ENCODE results near the gene MFAP5.
"Not testable (repeated sequence)": the region's sequence is repeated elsewhere in the genome, so short reads cannot be mapped to it uniquely, and the experiment has no call there.

MFAP5 gene

DNA sequence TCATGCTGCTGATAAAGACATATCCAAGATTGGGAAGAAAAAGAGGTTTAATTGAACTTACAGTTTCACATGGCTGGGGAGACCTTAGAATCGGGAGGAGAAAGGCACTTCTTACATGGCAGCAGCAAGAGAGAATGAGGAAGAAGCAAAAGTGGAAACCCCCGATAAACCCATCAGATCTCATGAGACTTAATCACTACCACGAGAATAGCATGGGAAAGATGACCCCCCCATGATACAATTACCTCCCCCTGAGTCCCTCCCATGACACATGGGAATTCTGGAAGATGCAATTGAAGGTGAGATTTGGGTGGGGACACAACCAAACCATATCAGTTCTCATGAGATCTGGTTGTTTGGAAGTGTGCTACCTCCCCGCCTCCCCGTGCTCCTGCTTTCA is 9.8 kb upstream of the MFAP5 start:
- no peak for DNase-seq

DNA sequence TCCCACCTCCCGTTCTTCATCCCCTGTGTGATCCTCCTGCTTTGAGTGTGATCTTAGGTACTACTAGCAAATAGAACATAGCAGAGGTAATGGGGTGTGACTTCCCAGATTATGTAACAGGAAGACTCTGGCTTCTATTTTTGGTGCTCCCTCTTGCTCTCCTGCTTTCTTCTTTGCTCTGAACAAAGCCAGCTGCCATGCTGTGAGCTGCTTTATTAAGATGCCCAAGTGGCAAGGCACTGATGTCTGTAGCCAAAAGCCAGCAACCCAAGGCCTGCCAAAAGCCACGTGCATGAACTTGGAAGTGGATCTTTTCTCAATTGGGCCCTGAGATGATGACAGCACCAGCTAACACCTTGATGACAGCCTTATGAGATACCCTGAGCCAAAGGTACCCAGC is 5.8 kb upstream of the MFAP5 start:
- no peak for DNase-seq

- DNase-seq, result no peak
Measured at GRCh38 chr12:8667270-8667669, 4.6 kb upstream of the MFAP5 start.

GRCh38 chr12:8665759-8666158 is 3.1 kb upstream of the MFAP5 start:
- DNase-seq, result no peak

GRCh38 chr12:8664228-8664913 is 1.7 kb upstream of the MFAP5 start:
- no peak for DNase-seq

DNA sequence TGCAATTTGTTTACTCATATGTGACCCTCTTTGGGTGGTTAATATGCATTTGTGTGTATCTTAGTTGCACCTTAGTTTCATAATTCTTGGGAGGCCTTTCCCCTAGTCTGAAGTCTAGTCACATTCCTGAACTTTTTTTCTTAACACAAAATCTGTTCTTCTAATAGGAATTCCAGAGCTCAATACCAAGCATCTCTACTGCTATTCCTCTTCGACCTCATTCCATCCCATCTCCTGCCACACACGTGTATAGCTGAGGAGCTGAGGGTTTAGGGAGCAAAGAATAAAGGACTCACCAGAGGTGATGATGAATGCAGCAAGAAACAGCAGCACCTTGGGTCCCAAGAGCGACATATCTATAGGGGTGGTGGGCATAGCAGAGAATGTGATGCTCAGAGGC is 875 bp downstream of the MFAP5 start:
- DNase-seq, result no peak

DNA sequence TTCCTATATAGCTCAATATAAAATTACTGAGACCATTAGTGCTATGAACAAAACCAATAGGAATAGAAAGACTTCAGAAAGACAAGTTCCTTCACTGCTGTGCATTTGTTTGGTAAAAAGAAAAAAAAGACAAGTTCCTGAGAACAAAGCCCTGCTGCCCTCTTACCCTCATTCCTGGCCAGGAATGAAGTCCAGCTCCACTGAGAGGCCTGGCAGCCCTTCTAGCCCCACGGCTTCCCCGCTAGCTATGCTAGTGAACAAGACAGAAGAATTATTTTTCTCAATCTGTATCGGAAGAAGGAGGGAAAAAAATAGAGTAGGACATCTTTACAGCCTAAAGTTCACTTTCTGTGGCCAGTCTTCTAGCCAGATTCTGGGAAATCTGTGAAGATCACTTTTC is 1.6 kb downstream of the MFAP5 start:
- DNase-seq, result no peak

- DNase-seq, result peak; percentile 42
Measured at GRCh38 chr12:8658346-8658745, 4.3 kb downstream of the MFAP5 start.

DNA sequence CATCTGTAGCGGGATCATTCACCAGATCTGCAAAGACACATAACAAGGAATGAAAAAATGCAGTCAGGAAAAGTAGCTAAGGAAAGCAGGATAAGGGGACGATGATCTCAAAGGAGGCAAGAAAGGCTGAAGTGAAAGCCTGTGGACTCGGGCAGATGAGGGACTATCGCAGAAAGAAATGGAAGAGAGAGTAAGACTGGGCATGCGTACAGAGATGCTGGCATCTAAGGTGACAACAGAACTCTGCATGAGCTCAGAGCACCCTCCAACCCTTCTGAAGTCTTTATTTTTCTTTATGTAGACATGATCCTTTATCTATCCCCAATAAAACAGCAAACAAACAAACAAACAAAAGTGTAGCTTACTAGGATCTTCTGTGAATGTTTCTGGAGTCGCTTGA is 7.2 kb downstream of the MFAP5 start:
- no peak for DNase-seq

DNA sequence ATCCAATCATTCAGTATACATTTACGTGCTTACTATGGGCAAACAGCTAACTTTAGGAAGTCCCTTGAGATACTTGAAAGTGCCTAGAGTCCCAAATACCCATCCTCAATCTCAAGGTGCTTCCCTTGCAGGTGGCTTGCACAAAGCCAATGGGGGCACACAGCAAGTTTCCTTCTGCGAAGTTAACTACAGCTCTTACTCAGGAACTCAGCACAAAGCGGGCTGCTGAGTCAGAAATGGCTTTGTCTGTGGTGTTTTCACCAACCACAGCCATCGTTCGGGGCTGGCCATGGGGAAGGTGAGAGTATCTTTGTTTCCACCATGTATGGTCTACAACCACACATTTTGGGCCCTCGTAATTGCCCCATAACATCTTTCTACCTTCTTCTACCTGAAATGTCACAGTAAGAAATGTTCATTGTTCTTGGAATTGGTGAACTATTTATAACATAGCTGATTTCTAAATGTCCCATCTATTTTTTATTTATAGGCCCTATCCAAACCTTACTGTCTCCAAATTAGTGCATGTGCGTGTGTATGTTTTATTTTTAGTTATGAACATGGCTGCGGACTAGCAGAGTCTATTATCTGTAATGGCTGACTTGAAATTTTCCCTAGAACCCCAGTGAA is 13.9 kb downstream of the MFAP5 start:
- no peak for DNase-seq

GRCh38 chr12:8647968-8648367 is 14.7 kb downstream of the MFAP5 start:
- DNase-seq, result no peak

DNA sequence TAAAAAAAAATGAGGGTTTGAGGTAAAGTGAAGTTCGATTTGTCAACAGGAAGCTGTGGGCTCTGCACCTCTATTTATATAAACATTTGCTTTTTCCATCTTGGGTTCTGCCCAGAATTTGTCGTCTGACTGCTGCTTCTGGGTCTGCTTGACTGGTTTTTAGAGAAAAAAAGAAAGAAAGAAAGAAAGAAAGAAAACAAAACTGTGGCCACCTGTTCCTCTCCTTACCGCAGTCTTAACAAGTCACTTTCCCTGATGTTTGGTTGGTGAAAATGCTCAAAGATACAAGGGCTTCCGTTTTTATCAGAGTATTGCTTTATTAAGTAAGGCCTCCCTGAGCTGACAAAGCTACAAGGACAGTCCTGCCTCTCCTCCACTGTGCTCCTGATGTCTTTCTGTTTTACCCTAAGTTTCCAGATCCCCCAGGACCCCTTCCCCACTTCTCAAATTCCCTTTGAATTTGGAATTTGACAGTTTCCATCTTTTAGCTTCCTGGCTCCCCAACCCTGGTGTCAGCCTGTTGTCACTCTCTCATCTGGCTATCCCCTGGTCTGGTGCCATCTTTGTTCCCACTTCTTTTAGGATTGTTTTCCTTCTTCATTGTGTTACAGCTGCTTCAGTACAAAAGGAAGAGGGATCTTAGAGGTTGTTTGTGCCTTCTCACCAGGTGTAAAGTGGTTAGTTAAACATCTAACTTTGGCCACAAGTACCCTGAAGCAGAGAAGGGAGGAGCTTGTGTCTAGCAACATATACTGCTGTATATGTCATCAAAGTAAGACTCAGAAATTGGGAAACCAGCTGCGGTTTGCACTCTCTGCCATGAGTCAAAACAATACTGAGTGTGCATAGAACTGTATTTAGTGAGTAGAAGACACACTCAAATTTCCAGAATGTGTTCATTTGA is 18.0 kb downstream of the MFAP5 start:
- no peak for DNase-seq

DNA sequence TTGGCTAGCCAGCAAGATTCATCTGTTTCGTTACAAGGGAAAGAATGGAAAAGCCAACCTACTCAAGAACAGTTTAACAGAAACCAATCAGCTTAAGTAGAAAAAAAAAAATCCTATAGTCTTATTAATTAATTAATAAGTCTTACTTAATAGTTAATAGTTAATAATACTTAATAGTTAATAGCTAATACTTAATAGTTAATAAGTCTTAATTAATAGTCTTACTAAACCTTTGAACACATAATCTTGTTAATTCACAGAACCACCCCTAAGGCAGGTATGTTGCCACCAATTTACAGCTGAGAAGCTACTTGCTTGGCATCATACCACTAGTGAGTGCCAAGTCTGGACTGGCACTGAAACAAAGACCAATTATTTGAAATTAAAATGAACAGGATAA is 19.9 kb downstream of the MFAP5 start:
- DNase-seq, result no peak

- DNase-seq, result no peak
Measured at GRCh38 chr12:8639936-8640335, 22.7 kb downstream of the MFAP5 start.

DNA sequence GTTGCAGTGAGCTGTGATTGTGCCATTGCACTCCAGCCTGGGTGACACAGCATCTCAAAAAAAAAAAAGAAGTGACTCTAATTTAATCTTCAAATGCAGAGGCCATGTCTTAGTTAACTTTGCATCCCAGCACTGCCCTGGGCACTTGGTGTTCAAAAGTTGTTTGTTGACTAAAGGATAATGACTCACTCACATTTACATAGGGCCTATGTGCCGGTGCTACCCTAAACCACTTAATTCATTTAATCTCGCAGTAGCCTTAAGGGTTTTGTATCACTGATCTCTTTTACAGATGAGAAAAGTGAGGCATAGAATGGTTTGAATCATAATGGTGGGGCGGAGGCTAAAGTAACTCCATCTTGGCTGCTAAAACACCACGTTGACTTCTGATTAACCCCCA is 23.7 kb downstream of the MFAP5 start:
- no peak for DNase-seq

GRCh38 chr12:8637666-8638065 is 25.0 kb downstream of the MFAP5 start:
- no peak for DNase-seq

DNA sequence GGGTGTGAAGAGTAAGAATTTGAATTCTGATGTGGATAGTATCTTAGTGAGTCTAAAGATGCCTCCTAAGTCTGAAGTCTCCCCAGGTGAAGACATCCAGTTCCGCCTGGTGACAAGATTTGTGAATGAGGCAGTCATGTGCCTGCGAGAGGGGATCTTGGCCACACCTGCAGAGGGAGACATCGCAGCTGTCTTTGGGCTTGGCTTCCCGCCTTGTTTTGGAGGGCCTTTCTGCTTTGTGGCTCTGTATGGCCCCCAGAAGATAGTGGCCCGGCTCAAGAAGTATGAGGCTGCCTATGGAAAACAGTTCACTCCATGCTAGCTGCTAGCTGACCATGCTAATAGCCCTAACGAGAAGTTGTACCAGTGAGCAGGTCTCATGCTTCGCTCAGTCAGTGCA is 25.4 kb downstream of the MFAP5 start:
- DNase-seq, result no peak

GRCh38 chr12:8636581-8636980 is 26.0 kb downstream of the MFAP5 start:
- DNase-seq, result no peak

DNA sequence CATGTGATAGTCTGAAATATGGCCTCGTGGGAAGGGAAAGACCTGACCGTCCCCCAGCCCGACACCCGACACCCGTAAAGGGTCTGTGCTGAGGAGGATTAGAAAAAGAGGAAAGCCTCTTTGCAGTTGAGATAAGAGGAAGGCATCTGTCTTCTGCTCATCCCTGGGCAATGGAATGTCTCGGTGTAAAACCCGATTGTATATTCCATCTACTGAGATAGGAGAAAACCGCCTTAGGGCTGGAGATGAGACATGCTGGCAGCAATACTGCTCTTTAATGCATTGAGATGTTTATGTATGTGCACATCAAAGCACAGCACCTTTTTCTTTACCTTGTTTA is 26.6 kb downstream of the MFAP5 start:
- not testable (repeated sequence) for DNase-seq

DNA sequence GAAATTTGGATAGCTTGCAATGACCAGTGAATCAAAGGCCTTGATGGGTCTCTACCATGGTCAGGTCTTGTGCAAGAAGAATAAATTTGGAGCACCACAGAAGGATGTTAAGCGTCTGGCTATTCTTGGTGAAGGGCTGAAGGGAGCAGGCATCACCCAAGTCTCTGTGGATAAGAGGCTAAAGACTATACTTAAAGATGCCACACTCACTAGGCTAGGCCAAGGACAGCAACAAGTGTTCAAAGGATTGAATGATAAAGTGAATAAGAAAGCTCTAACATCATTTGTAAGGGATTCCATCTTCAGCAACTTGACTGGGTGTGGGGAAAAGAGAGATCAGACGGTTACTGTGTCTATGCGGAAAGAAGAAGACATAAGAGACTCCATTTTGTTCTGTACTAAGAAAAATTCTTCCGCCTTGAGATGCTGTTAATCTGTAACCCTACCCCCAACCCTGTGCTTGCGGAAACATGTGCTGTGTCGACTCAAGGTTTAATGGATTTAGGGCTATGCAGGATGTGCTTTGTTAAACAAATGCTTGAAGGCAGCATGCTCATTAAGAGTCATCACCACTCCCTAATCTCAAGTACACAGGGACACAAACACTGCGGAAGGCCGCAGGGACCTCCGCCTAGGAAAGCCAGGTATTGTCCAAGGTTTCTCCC is 27.2 kb downstream of the MFAP5 start:
- DNase-seq, result not testable (repeated sequence)

- DNase-seq, result no peak
Measured at GRCh38 chr12:8630131-8630530, 32.5 kb downstream of the MFAP5 start.

GRCh38 chr12:8629486-8630033 is 33.1 kb downstream of the MFAP5 start:
- peak; percentile 46 for DNase-seq

- DNase-seq, result no peak
Measured at GRCh38 chr12:8628731-8629130, 33.9 kb downstream of the MFAP5 start.

All from kidney glomerular epithelial cell (primary cell).